Measurements from ENCODE around the gene PKNOX2. TPM values are rescaled to one million over a fixed set of nuclear protein-coding genes. Genes with fewer than 3 reads are reported as not detected.

Gene PKNOX2
- total and polyA plus RNA-seq, 3 experiments from 2014 or later, result not detected

- POLR2A ChIA-PET, result no interaction called here
Observed at GRCh38 chr11:125171974-125172373, 7.4 kb downstream of the PKNOX2 start.

GRCh38 chr11:125173027-125173426, 8.5 kb downstream of the PKNOX2 start:
- no peaks in the 10 kb centered on the region for H3K36me3 Mint-ChIP-seq
- no peak overlapping the region for H3K27ac ChIP-seq (ENCODE audit: low read depth, low read length)
- ChIA-PET POLR2A (no interaction called here), CTCF (no interaction called here)
- H3K9me3 Mint-ChIP-seq, result no peaks in the 10 kb centered on the region
- H3K27ac Mint-ChIP-seq, result no peak overlapping the region
- peaks cover 26% of the 10 kb centered on the region for H3K27me3 ChIP-seq (ENCODE audit: insufficient read depth, low read length, poor library complexity, severe bottlenecking)
- H3K27me3 Mint-ChIP-seq, result peaks cover 67 to 81% of the 10 kb centered on the region in 2 donors
- H3K4me1 Mint-ChIP-seq, result peaks cover 0 to 2% (median 0%) of the 10 kb centered on the region in 3 donors
- H3K36me3 ChIP-seq (ENCODE audit: insufficient read depth, low read length), result no peaks in the 10 kb centered on the region
- H3K4me3 Mint-ChIP-seq, result no peak overlapping the region
- H3K4me3 ChIP-seq (ENCODE audit: low read length), result no peak overlapping the region
- H3K9me3 ChIP-seq (ENCODE audit: low read length), result no peaks in the 10 kb centered on the region
- no peaks in the 10 kb centered on the region for H3K4me1 ChIP-seq (ENCODE audit: insufficient read depth, low read length)
- DNase-seq, result no peak

More at GRCh38 chr11:125171974-125172373, 7.4 kb downstream of the PKNOX2 start:
- CTCF ChIA-PET, result no interaction called here
- Histone ChIP-seq H3K9me3 (ENCODE audit: low read length) (no peaks in the 10 kb centered on the region), H3K4me3 (ENCODE audit: low read length) (no peak overlapping the region), H3K36me3 (ENCODE audit: insufficient read depth, low read length) (no peaks in the 10 kb centered on the region), H3K27me3 (ENCODE audit: insufficient read depth, low read length, poor library complexity, severe bottlenecking) (peaks cover 34% of the 10 kb centered on the region), H3K27ac (ENCODE audit: low read depth, low read length) (no peak overlapping the region), H3K4me1 (ENCODE audit: insufficient read depth, low read length) (no peaks in the 10 kb centered on the region)
- Mint-ChIP-seq H3K36me3 (no peaks in the 10 kb centered on the region), H3K27me3 (peaks cover 69 to 80% of the 10 kb centered on the region in 2 donors), H3K9me3 (no peaks in the 10 kb centered on the region), H3K27ac (no peak overlapping the region), H3K4me3 (no peak overlapping the region), H3K4me1 (peaks cover 0 to 7% (median 0%) of the 10 kb centered on the region in 3 donors)
- DNase-seq, result no peak

GRCh38 chr11:125173556-125173955, 9.0 kb downstream of the PKNOX2 start:
- Mint-ChIP-seq H3K27me3 (peaks cover 67 to 76% of the 10 kb centered on the region in 2 donors), H3K4me1 (no peaks in the 10 kb centered on the region), H3K9me3 (no peaks in the 10 kb centered on the region), H3K4me3 (no peak overlapping the region), H3K27ac (no peak overlapping the region), H3K36me3 (no peaks in the 10 kb centered on the region)
- no peaks in the 10 kb centered on the region for H3K9me3 ChIP-seq (ENCODE audit: low read length)
- ChIA-PET POLR2A (no interaction called here), CTCF (interaction anchor here (1.4 kb wide), 2 partner anchors 9 to 50 kb away, joined by 3 to 4 read pairs; no protein-coding TSS in a partner anchor)
- peaks cover 20% of the 10 kb centered on the region for H3K27me3 ChIP-seq (ENCODE audit: insufficient read depth, low read length, poor library complexity, severe bottlenecking)
- no peaks in the 10 kb centered on the region for H3K4me1 ChIP-seq (ENCODE audit: insufficient read depth, low read length)
- no peak overlapping the region for H3K27ac ChIP-seq (ENCODE audit: low read depth, low read length)
- no peak overlapping the region for H3K4me3 ChIP-seq (ENCODE audit: low read length)
- H3K36me3 ChIP-seq (ENCODE audit: insufficient read depth, low read length), result no peaks in the 10 kb centered on the region
- DNase-seq, result no peak

GRCh38 chr11:125174057-125174456, 9.5 kb downstream of the PKNOX2 start:
- ChIA-PET POLR2A (no interaction called here), CTCF (interaction anchor here (1.4 kb wide), 2 partner anchors 9 to 50 kb away, joined by 3 to 4 read pairs; no protein-coding TSS in a partner anchor)
- Mint-ChIP-seq H3K9me3 (no peaks in the 10 kb centered on the region), H3K36me3 (no peaks in the 10 kb centered on the region), H3K27me3 (peaks cover 64 to 76% of the 10 kb centered on the region in 2 donors), H3K4me1 (no peaks in the 10 kb centered on the region), H3K27ac (no peak overlapping the region), H3K4me3 (no peak overlapping the region)
- no peaks in the 10 kb centered on the region for H3K36me3 ChIP-seq (ENCODE audit: insufficient read depth, low read length)
- H3K4me3 ChIP-seq (ENCODE audit: low read length), result no peak overlapping the region
- H3K9me3 ChIP-seq (ENCODE audit: low read length), result no peaks in the 10 kb centered on the region
- H3K4me1 ChIP-seq (ENCODE audit: insufficient read depth, low read length), result no peaks in the 10 kb centered on the region
- peaks cover 16% of the 10 kb centered on the region for H3K27me3 ChIP-seq (ENCODE audit: insufficient read depth, low read length, poor library complexity, severe bottlenecking)
- DNase-seq, result no peak
- no peak overlapping the region for H3K27ac ChIP-seq (ENCODE audit: low read depth, low read length)

GRCh38 chr11:125174686-125175085, 10.1 kb downstream of the PKNOX2 start:
- no peaks in the 10 kb centered on the region for H3K4me1 ChIP-seq (ENCODE audit: insufficient read depth, low read length)
- Mint-ChIP-seq H3K27me3 (peaks cover 60 to 73% of the 10 kb centered on the region in 2 donors), H3K4me1 (no peaks in the 10 kb centered on the region), H3K27ac (no peak overlapping the region), H3K9me3 (no peaks in the 10 kb centered on the region), H3K36me3 (no peaks in the 10 kb centered on the region), H3K4me3 (no peak overlapping the region)
- no peak overlapping the region for H3K4me3 ChIP-seq (ENCODE audit: low read length)
- ChIA-PET CTCF (interaction anchor here (1.4 kb wide), 2 partner anchors 8 to 51 kb away, joined by 3 to 4 read pairs; no protein-coding TSS in a partner anchor), POLR2A (no interaction called here)
- no peaks in the 10 kb centered on the region for H3K9me3 ChIP-seq (ENCODE audit: low read length)
- no peak overlapping the region for H3K27ac ChIP-seq (ENCODE audit: low read depth, low read length)
- peaks cover 10% of the 10 kb centered on the region for H3K27me3 ChIP-seq (ENCODE audit: insufficient read depth, low read length, poor library complexity, severe bottlenecking)
- no peak for DNase-seq
- H3K36me3 ChIP-seq (ENCODE audit: insufficient read depth, low read length), result no peaks in the 10 kb centered on the region

GRCh38 chr11:125175166-125175565, 10.6 kb downstream of the PKNOX2 start:
- CTCF ChIA-PET, result interaction anchor here (1.4 kb wide), 1 partner anchor 8 kb away, joined by 4 read pairs; no protein-coding TSS in a partner anchor
- no peak overlapping the region for H3K4me3 ChIP-seq (ENCODE audit: low read length)
- Mint-ChIP-seq H3K4me3 (no peak overlapping the region), H3K4me1 (no peaks in the 10 kb centered on the region), H3K27ac (no peak overlapping the region), H3K27me3 (peaks cover 60 to 69% of the 10 kb centered on the region in 2 donors), H3K36me3 (no peaks in the 10 kb centered on the region), H3K9me3 (no peaks in the 10 kb centered on the region)
- no peaks in the 10 kb centered on the region for H3K4me1 ChIP-seq (ENCODE audit: insufficient read depth, low read length)
- H3K27me3 ChIP-seq (ENCODE audit: insufficient read depth, low read length, poor library complexity, severe bottlenecking), result peaks cover 6% of the 10 kb centered on the region
- H3K36me3 ChIP-seq (ENCODE audit: insufficient read depth, low read length), result no peaks in the 10 kb centered on the region
- DNase-seq, result no peak
- H3K27ac ChIP-seq (ENCODE audit: low read depth, low read length), result no peak overlapping the region
- no peaks in the 10 kb centered on the region for H3K9me3 ChIP-seq (ENCODE audit: low read length)
- POLR2A ChIA-PET, result no interaction called here

GRCh38 chr11:125175896-125176575, 11.5 kb downstream of the PKNOX2 start:
- Mint-ChIP-seq H3K27me3 (peaks cover 60 to 61% of the 10 kb centered on the region in 2 donors), H3K4me3 (no peak overlapping the region), H3K9me3 (no peaks in the 10 kb centered on the region), H3K27ac (no peak overlapping the region), H3K4me1 (no peaks in the 10 kb centered on the region), H3K36me3 (no peaks in the 10 kb centered on the region)
- no peak overlapping the region for H3K4me3 ChIP-seq (ENCODE audit: low read length)
- H3K27ac ChIP-seq (ENCODE audit: low read depth, low read length), result no peak overlapping the region
- H3K4me1 ChIP-seq (ENCODE audit: insufficient read depth, low read length), result no peaks in the 10 kb centered on the region
- H3K36me3 ChIP-seq (ENCODE audit: insufficient read depth, low read length), result no peaks in the 10 kb centered on the region
- no peaks in the 10 kb centered on the region for H3K9me3 ChIP-seq (ENCODE audit: low read length)
- ChIA-PET CTCF (no interaction called here), POLR2A (no interaction called here)
- H3K27me3 ChIP-seq (ENCODE audit: insufficient read depth, low read length, poor library complexity, severe bottlenecking), result peaks cover 4% of the 10 kb centered on the region
- no peak for DNase-seq

- Mint-ChIP-seq H3K4me3 (no peak overlapping the region), H3K27me3 (peaks cover 52 to 53% of the 10 kb centered on the region in 2 donors), H3K27ac (no peak overlapping the region), H3K9me3 (no peaks in the 10 kb centered on the region), H3K4me1 (no peaks in the 10 kb centered on the region), H3K36me3 (no peaks in the 10 kb centered on the region)
- ChIA-PET POLR2A (no interaction called here), CTCF (no interaction called here)
- no peak overlapping the region for H3K27ac ChIP-seq (ENCODE audit: low read depth, low read length)
- no peak overlapping the region for H3K4me3 ChIP-seq (ENCODE audit: low read length)
- no peaks in the 10 kb centered on the region for H3K36me3 ChIP-seq (ENCODE audit: insufficient read depth, low read length)
- DNase-seq, result no peak
- no peaks in the 10 kb centered on the region for H3K4me1 ChIP-seq (ENCODE audit: insufficient read depth, low read length)
- peaks cover 4% of the 10 kb centered on the region for H3K27me3 ChIP-seq (ENCODE audit: insufficient read depth, low read length, poor library complexity, severe bottlenecking)
- no peaks in the 10 kb centered on the region for H3K9me3 ChIP-seq (ENCODE audit: low read length)
Observed at GRCh38 chr11:125176866-125177265, 12.3 kb downstream of the PKNOX2 start.
